H1 (cell line): Measurements from ENCODE around the gene AURKB.

Experiments
- CBX8 ChIP-seq: fragments of 300-800, 300-1000 bp; sonication (generic); IDR thresholded peaks from 2 replicates; pipeline ENCODE4 v1.7.1; 2016; ENCODE audit warnings: low read depth, low read length, borderline replicate concordance
- CEBPB ChIP-seq: IDR thresholded peaks from 2 replicates; pipeline ENCODE4 v1.6.1; 2012; ENCODE audit warnings: low read depth, low read length
- EGR1 ChIP-seq: IDR thresholded peaks from 2 replicates; pipeline ENCODE4 v1.6.1; 2011; ENCODE audit warnings: low read depth, low read length, borderline replicate concordance
- EZH2 ChIP-seq: fragments of 200-600 bp; sonication (generic); IDR thresholded peaks from 2 replicates; pipeline ENCODE4 v1.7.1; 2012; ENCODE audit warnings: low read depth, mild to moderate bottlenecking, moderate library complexity, low read length, inconsistent platforms; ENCODE audit not compliant: severe bottlenecking
- GTF2F1 ChIP-seq: IDR thresholded peaks from 2 replicates; pipeline ENCODE4 v1.6.1; 2012; ENCODE audit warnings: low read depth, low read length, improper control_type of control experiment, borderline replicate concordance
- HDAC2 ChIP-seq, 2 experiments: fragments of 300-600 bp in 1 of 2; sonication (generic) in 1 of 2; IDR thresholded peaks; 2 replicates each; pipeline ENCODE4 v1.6.1; 2011 to 2012; ENCODE audit warnings: low read depth in 2 of 2, low read length in 2 of 2, mild to moderate bottlenecking in 2 of 2, moderate library complexity in 2 of 2, borderline replicate concordance in 1 of 2, inconsistent platforms in 1 of 2
- KDM4A ChIP-seq: IDR thresholded peaks from one replicate; pipeline ENCODE4 v1.7.1; 2012; ENCODE audit warnings: low read depth, mild to moderate bottlenecking, moderate library complexity, low read length, inconsistent platforms; ENCODE audit not compliant: severe bottlenecking
- POLR2A ChIP-seq, 2 experiments: IDR thresholded peaks; 1 replicate in 1 of 2; 2 replicates in 1 of 2; pipeline ENCODE4 v1.6.1; 2011; ENCODE audit warnings: low read depth in 2 of 2, low read length in 2 of 2, mild to moderate bottlenecking in 2 of 2; ENCODE audit errors: control extremely low read depth in 1 of 2
- POLR2AphosphoS5 ChIP-seq: IDR thresholded peaks from 2 replicates; pipeline ENCODE4 v1.6.1; 2011; ENCODE audit warnings: low read depth, low read length
- SP1 ChIP-seq: IDR thresholded peaks from 2 replicates; pipeline ENCODE4 v1.6.1; 2011; ENCODE audit warnings: low read depth, low read length
- TF ChIP-seq, protein P1 (sequence below), 3 experiments: IDR thresholded peaks; 1 replicate in 2 of 3; 2 replicates in 1 of 3; pipeline versions ENCODE4 v1.5.1 to v1.6.1; 2011; ENCODE audit warnings: low read length in 3 of 3, mild to moderate bottlenecking in 3 of 3, inconsistent platforms in 2 of 3, low read depth in 1 of 3, moderate library complexity in 1 of 3; ENCODE audit not compliant: insufficient read depth in 1 of 3; ENCODE audit errors: control extremely low read depth in 1 of 3
- TF ChIP-seq, protein P2 (sequence below): IDR thresholded peaks from 2 replicates; pipeline ENCODE4 v1.6.1; 2011; ENCODE audit warnings: low read length, improper control_type of control experiment
- TF ChIP-seq, protein P3 (sequence below): IDR thresholded peaks from 2 replicates; pipeline ENCODE4 v1.6.1; 2012; ENCODE audit warnings: low read length, inconsistent platforms

DNA sequence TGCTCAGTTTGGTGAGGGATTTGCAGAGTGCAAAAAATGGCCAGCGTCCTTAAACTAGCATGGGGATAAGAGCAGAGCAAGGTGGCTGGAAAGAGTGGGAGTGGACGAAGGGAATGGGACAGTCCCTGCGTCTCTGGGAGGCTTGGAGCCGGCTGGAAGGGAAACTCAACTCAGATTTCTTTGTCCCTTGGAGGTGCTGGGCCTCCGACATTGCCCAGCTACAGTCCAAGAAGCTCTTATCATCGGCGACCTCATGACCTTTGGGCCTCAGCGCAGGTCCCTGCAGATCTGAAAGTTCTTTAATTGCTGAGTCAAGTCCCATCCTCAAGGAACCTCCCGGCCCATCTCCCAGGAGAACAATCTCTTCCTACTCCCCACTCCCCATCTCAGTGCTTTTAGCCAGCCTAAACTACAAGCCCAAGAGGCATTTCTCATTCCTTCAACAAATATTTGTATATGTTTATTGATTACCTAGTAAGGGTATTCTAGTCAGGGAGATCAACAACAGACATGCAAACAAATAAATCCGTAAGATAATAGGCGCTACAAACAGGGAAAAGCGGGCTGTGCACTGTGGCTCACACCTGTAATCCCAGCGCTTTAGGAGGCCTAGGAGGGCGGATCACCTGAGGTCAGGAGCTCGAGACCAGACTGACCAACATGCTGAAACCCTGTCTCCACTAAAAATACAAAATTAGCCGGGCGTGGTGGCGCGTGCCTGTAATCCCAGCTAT is 33.2 kb downstream of the AURKB start:
- TF ChIP-seq POLR2A (IDR thresholded peaks at IDR 0.05; ENCODE audit: control extremely low read depth in 1 of 2, low read depth in 2 of 2, low read length in 2 of 2) (no peak), KDM4A (no peak), GTF2F1 (no peak), EGR1 (no peak), HDAC2 (IDR thresholded peaks at IDR 0.05; ENCODE audit: borderline replicate concordance in 1 of 2, low read depth in 2 of 2, low read length in 2 of 2) (no peak), SP1 (no peak), EZH2 (no peak), CBX8 (no peak), CEBPB (no peak), POLR2AphosphoS5 (no peak)
- TF ChIP-seq, protein P1, sequence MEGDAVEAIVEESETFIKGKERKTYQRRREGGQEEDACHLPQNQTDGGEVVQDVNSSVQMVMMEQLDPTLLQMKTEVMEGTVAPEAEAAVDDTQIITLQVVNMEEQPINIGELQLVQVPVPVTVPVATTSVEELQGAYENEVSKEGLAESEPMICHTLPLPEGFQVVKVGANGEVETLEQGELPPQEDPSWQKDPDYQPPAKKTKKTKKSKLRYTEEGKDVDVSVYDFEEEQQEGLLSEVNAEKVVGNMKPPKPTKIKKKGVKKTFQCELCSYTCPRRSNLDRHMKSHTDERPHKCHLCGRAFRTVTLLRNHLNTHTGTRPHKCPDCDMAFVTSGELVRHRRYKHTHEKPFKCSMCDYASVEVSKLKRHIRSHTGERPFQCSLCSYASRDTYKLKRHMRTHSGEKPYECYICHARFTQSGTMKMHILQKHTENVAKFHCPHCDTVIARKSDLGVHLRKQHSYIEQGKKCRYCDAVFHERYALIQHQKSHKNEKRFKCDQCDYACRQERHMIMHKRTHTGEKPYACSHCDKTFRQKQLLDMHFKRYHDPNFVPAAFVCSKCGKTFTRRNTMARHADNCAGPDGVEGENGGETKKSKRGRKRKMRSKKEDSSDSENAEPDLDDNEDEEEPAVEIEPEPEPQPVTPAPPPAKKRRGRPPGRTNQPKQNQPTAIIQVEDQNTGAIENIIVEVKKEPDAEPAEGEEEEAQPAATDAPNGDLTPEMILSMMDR (IDR thresholded peaks at IDR 0.05; ENCODE audit: control extremely low read depth in 1 of 3, insufficient read depth in 1 of 3, low read depth in 1 of 3, low read length in 3 of 3) = no peak
- TF ChIP-seq, protein P2, sequence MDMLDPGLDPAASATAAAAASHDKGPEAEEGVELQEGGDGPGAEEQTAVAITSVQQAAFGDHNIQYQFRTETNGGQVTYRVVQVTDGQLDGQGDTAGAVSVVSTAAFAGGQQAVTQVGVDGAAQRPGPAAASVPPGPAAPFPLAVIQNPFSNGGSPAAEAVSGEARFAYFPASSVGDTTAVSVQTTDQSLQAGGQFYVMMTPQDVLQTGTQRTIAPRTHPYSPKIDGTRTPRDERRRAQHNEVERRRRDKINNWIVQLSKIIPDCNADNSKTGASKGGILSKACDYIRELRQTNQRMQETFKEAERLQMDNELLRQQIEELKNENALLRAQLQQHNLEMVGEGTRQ = no peak
- TF ChIP-seq, protein P3, sequence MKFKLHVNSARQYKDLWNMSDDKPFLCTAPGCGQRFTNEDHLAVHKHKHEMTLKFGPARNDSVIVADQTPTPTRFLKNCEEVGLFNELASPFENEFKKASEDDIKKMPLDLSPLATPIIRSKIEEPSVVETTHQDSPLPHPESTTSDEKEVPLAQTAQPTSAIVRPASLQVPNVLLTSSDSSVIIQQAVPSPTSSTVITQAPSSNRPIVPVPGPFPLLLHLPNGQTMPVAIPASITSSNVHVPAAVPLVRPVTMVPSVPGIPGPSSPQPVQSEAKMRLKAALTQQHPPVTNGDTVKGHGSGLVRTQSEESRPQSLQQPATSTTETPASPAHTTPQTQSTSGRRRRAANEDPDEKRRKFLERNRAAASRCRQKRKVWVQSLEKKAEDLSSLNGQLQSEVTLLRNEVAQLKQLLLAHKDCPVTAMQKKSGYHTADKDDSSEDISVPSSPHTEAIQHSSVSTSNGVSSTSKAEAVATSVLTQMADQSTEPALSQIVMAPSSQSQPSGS = no peak
